ENCODE results near the gene AUTS2.

Gene AUTS2

DNA sequence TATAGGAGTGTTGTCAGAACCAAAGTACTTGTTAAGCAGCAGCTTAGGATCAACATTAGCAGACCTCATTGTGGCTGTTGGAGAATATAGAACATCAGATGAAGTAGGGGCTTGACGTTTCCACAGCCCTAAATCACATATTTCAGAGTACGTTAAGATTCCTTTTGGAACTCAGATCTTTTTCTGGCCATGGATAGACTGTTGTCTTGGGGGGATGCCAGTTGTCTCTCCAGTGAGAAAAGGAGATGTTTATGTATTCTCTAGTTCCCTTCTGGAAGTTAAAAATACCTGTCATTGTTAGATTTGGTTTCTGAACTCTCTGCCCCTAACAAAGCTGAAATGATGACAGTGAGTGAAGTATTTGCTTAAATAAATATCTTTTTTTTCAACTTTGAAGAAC is 191.3 kb downstream of the AUTS2 start:
- no peak for DNase-seq (ENCODE audit: low read depth)

- DNase-seq (ENCODE audit: low read depth) = no peak
These were observed 192.9 kb downstream of the AUTS2 start for GRCh38 chr7:69790977-69791724.

GRCh38 chr7:69791739-69792138 is 193.5 kb downstream of the AUTS2 start:
- no peak for DNase-seq (ENCODE audit: low read depth)

- DNase-seq (ENCODE audit: low read depth) = no peak
These were observed 197.7 kb downstream of the AUTS2 start for GRCh38 chr7:69795932-69796331.

DNA sequence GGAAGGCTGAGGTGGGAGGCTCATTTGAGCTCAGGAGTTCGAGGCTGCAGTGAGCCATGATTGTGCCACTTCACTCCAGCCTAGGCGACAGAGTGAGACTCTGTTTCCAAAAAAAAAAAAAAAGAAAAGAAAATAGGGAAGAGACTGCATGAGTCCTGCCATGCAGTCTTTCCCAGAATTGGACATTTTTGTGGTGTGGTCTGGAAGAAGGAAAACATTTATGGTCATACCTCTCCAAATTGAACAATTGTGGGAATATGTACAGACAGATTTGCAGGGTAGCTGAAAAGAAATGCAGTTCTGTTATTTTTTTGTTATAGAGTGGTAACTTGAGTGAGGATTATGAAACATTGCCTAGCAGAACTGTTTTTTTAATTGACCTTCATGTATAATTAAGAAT is 198.1 kb downstream of the AUTS2 start:
- DNase-seq (ENCODE audit: low read depth) = no peak

- DNase-seq (ENCODE audit: low read depth) = no peak
These were observed 200.9 kb downstream of the AUTS2 start for GRCh38 chr7:69799048-69799697.

DNA sequence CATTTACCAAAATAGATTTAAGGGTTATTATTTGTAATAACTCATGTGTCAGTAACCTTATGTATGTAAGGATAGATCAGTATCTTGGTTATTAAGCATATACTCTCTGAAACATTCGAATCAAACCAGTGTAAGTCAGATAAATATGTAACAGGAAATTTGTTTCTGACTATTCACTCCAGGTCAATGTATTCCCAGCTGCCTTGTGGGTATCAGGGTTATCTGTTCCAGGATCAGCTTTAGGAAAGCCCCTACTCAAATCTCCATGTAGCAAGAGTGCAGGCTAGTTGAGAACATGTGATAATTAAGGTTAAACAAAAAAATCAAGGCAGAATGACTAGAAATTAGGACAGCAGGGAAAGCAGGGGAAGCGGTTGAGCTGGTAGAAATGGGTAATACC is 201.7 kb downstream of the AUTS2 start:
- no peak for DNase-seq (ENCODE audit: low read depth)

DNA sequence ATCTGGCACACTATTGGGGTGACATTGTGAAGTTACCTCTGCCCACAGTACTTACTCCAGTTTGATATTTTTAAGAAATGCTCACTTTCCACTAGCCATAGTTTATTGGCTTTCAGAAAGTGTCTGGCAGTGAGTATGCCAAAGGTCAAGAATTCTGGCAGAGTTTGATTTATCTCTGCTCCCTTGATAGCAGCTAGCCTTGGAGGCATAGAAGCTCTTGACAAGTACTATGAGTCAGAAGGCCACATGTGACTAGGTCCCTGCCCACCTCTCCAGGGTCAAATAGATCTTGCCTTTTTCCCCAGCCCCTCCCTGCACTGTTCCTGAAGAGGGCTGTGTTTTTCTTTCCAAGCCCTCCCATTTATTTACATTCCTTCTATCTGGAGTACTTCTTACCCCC is 202.2 kb downstream of the AUTS2 start:
- no peak for DNase-seq (ENCODE audit: low read depth)

GRCh38 chr7:69801729-69802682 is 203.7 kb downstream of the AUTS2 start:
- DNase-seq (ENCODE audit: low read depth) = no peak

GRCh38 chr7:69803699-69804516 is 205.6 kb downstream of the AUTS2 start:
- DNase-seq (ENCODE audit: low read depth) = no peak

GRCh38 chr7:69804962-69805361 is 206.7 kb downstream of the AUTS2 start:
- no peak for DNase-seq (ENCODE audit: low read depth)

- no peak for DNase-seq (ENCODE audit: low read depth)
These were observed 210.1 kb downstream of the AUTS2 start for GRCh38 chr7:69808391-69808790.

GRCh38 chr7:69811476-69812308 is 213.4 kb downstream of the AUTS2 start:
- no peak for DNase-seq (ENCODE audit: low read depth)

DNA sequence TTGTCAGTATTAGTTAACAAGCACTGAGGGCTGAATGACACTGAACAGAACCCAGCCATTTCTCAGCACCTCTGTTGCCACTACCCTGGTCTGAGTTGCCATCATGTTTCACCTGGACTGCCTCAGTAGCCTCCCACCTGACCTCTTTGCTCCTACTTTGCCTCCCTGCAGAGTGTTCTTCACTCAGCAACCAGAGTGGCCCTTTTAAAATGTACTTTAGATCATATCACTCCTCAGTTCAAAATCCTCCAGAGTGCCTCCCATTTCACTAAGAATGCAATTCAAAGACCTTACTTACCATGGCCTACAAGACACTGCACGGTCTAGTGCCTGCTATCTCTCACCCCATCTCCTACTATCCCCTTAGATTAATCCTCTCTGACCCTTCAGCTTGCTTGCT is 214.5 kb downstream of the AUTS2 start:
- no peak for DNase-seq (ENCODE audit: low read depth)

- DNase-seq (ENCODE audit: low read depth) = no peak
These were observed 215.5 kb downstream of the AUTS2 start for GRCh38 chr7:69813637-69814240.

DNA sequence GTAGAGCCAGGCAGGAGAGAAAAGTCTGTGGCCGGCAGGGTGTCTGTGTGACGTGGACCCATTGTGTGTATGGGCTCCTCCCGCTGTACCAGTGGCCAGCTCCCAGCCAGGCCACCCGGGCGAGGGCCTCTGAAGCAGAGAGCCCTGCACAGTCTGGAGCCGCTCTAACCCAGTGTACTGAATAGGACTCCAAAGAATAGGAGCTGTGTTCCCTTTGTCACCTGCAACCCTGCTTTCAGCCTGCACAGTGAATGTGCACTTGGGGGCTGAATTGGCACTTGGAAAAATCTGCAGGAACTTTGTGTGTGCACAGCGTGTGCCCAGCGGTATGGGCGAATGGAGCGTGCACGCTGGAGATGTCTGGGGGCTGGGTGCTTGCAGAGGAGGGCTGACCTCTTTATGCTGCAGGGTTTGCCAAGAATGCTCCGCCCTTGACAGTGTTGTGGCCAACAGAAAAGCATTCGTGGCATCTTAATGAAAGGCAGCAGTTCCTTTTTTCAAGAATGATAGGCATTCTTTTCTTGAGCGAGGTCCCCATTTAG is 216.2 kb downstream of the AUTS2 start:
- no peak for DNase-seq (ENCODE audit: low read depth)

GRCh38 chr7:69816501-69816900 is 218.2 kb downstream of the AUTS2 start:
- DNase-seq (ENCODE audit: low read depth) = no peak

DNA sequence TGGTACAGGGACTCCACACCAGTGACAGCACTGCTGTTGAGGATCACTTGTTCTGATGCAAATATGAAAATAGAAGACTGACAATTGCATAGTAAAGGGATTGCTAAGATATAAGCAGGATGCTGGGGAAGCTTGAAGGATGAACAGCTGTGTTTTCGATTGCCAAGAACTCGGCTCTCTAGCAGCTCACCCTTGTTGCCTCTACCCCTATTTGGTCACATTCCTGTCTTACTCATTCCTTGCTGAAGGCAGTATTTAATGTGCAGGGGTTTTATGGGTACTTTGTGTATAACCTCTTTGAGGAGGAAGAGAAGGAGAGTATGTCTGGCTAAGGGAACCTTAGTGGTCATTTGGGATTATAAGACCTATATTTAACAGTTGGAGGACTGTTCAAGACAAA is 218.8 kb downstream of the AUTS2 start:
- DNase-seq (ENCODE audit: low read depth) = no peak

- no peak for DNase-seq (ENCODE audit: low read depth)
These were observed 219.8 kb downstream of the AUTS2 start for GRCh38 chr7:69817841-69818635.
